Heart left ventricle (tissue), 16 donors: ENCODE measurements around the gene CHST11. TPM values are rescaled to one million over a fixed set of nuclear protein-coding genes. Genes with fewer than 3 reads are reported as not detected.

Source experiments
- ATAC-seq, 4 donors: fragments of 200-7000 bp; cut with Tn5 transposase; one replicate each; pipeline ENCODE4 v1.9.1; 2020 to 2022; ENCODE audit warnings: moderate library complexity in 4 of 4, mild to moderate bottlenecking in 3 of 4, moderate number of reproducible peaks in 1 of 4
- DNase-seq, 5 donors: peaks; one replicate each; pipeline ENCODE4 v3.0.0-alpha.2; 2020
- H3K27ac ChIP-seq, 12 donors: fragments of 200-600 bp; sonication (generic) in 4 of 12; one replicate each; pipeline versions ENCODE4 v1.5.0 to v1.8.0; 2016 to 2022; ENCODE audit warnings: mild to moderate bottlenecking in 2 of 12
- H3K27me3 ChIP-seq, 9 donors: fragments of 200-600 bp; sonication (generic) in 2 of 9; one replicate each; pipeline versions ENCODE4 v1.5.1 to v1.8.0; 2016 to 2022; ENCODE audit warnings: mild to moderate bottlenecking in 3 of 9
- H3K36me3 ChIP-seq, 9 donors: fragments of 200-600 bp; sonication (generic) in 2 of 9; one replicate each; pipeline versions ENCODE4 v1.5.0 to v1.8.0; 2018 to 2022; ENCODE audit warnings: mild to moderate bottlenecking in 2 of 9
- H3K4me1 ChIP-seq, 12 donors: fragments of 200-600 bp; sonication (generic) in 4 of 12; one replicate each; pipeline versions ENCODE4 v1.5.0 to v1.8.0; 2016 to 2022; ENCODE audit warnings: mild to moderate bottlenecking in 3 of 12
- H3K4me3 ChIP-seq, 12 donors: fragments of 200-600 bp; sonication (generic) in 4 of 12; one replicate each; pipeline versions ENCODE4 v1.5.0 to v1.8.0; 2017 to 2022; ENCODE audit warnings: mild to moderate bottlenecking in 9 of 12, moderate library complexity in 4 of 12
- H3K9me3 ChIP-seq, 12 donors: fragments of 200-600 bp; sonication (generic) in 4 of 12; one replicate each; pipeline versions ENCODE4 v1.5.0 to v1.8.0; 2016 to 2022; ENCODE audit warnings: mild to moderate bottlenecking in 1 of 12
- POLR2A ChIP-seq, 2 donors: fragments of 450-650 bp; IDR thresholded peaks; one replicate each; pipeline ENCODE4 v1.6.1; 2017; ENCODE audit warnings: antibody characterized with exemption in 2 of 2, mild to moderate bottlenecking in 2 of 2, moderate library complexity in 2 of 2
- WGBS, 4 donors: extraction: QIAGEN DNeasy Blood & Tissue Kit in 2 of 4; methylation state at CpG; one replicate each; pipeline versions ENCODE4 v1.1.5 to v1.1.7; 2013 to 2018; 5-methylcytosine and 5-hydroxymethylcytosine counted together
- intact Hi-C, 10 donors: fragments of 100-400 bp; cut with DNase I; formaldehyde crosslinking; loops; one replicate each; pipeline versions ENCODE4 v1.11.1 to v1.14.2; 2022
- polyA plus RNA-seq, 2 donors: library from polyadenylated mRNA; stranded (reverse); fragments of 200-250 nt; gene quantifications; one replicate each; pipeline ENCODE4 v1.2.3, GENCODE V29; 2013
- total RNA-seq, 9 donors: library from RNA; depleted of rRNA in 2 of 9; stranded (reverse); fragments of >200 nt in 2 of 9; fragmentation: NEBNext Ultra II Directional in 3 of 9; extraction: Animal tissue kit (Norgen Biotek cat#: 25700) in 3 of 9; gene quantifications; one replicate each; pipeline versions ENCODE4 v1.1.0 to v1.2.4, GENCODE V29; 2016 to 2023
- TF ChIP-seq, protein P1 (sequence below), 12 donors: fragments of 200-600 bp; sonication (generic) in 4 of 12; IDR thresholded peaks; one replicate each; pipeline versions ENCODE4 v1.5.0 to v1.8.0; 2018 to 2022; ENCODE audit warnings: antibody characterized with exemption in 12 of 12, mild to moderate bottlenecking in 5 of 12
- donor health status: ischemic (EF 13 %, LVEDD 7.1; RV severe dilation, severe dysfunction).
- donor health status: healthy with polysubstance abuse.
- donor health status: DM: no; HTN: yes; CAD: no.
- donor health status: DM: no; HTN: no; CAD: no.
- donor health status: ischemic (EF 25% LVEDD 6.9; RV normal size, moderate dysfunction).
- donor health status: ischemic (EF 25% LVEDD 5.7; RV mildly dilated, moderate dysfunction).
- donor health status: healthy.
- donor health status: DM: yes; HTN: yes; CAD: no.
- donor health status: ischemic (EF 35%, LVEDD 5.7; RV mildly dilated, moderate dysfunction).
- donor health status: nonischemic (EF 11% LVEDD 7.7; RV severe dilation, severe dysfunction).
- donor health status: DM: yes; HTN: yes; CAD: no.
- donor health status: PGD.
- donor health status: ischemic (EF 29% LVEDD 5.4; RV normal size, mild dysfunction).
- donor health status: nonischemic (EF 23%, LVEDD 6.1; RV moderate dilation, normal function).

CHST11 gene
- total and polyA plus RNA-seq, 11 donors, result 1.1 to 16.9 (median 3.4) TPM

DNA sequence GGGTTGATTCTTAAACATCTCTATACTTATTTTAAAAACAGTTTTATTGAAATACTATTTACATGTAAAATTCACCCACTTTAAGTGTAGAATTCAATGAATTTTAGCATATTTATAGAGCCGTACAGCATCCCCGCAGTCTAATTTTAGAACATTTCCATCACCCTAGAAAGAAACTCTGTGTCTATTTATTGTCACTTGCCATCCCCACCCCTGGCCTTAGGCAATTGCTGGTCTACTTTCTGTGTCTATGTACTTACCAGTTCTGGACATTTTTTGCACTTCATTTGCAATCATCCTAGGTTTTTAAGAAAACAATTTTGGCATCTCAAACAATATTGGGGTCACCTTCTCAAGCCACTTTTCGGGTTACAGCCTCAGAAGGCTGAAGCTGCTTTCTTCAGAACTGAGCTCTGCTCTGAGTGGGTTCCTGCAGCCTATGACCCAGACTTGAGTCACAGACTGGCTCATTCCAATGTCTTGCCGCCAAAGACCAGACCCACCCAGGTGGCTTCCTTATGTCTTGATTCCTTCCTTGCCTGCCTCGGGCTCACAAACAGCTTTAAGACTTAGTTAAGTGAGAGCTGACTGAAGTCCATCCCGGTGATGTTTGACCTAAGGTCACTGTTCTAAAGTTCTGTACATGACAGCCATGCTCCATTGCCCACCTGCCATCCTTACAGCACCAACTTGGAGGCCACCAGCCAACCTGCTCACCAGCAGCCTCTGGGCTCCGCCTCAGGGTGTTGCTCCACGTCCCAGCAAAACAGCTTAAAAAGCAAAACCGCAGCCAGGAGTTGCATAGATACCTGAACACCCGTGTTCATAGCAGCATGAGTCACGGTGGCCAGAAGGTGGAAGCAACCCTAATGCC, 131.5 kb downstream of the CHST11 start:
- no peak for TF ChIP-seq POLR2A (IDR thresholded peaks at IDR 0.05)
- TF ChIP-seq, protein P1, sequence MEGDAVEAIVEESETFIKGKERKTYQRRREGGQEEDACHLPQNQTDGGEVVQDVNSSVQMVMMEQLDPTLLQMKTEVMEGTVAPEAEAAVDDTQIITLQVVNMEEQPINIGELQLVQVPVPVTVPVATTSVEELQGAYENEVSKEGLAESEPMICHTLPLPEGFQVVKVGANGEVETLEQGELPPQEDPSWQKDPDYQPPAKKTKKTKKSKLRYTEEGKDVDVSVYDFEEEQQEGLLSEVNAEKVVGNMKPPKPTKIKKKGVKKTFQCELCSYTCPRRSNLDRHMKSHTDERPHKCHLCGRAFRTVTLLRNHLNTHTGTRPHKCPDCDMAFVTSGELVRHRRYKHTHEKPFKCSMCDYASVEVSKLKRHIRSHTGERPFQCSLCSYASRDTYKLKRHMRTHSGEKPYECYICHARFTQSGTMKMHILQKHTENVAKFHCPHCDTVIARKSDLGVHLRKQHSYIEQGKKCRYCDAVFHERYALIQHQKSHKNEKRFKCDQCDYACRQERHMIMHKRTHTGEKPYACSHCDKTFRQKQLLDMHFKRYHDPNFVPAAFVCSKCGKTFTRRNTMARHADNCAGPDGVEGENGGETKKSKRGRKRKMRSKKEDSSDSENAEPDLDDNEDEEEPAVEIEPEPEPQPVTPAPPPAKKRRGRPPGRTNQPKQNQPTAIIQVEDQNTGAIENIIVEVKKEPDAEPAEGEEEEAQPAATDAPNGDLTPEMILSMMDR (IDR thresholded peaks at IDR 0.05), result no peak
- Histone ChIP-seq H3K36me3 (no peaks in the 10 kb centered on the region), H3K27ac (no peak overlapping the region), H3K27me3 (no peaks in the 10 kb centered on the region), H3K4me3 (no peak overlapping the region), H3K9me3 (no peaks in the 10 kb centered on the region), H3K4me1 (peaks cover 0 to 12% (median 0%) of the 10 kb centered on the region in 12 donors)
- ATAC-seq, result no peak
- no peak for DNase-seq
- 84 to 91% (median 89%) methylated on average over 11 of the region's 11 CpGs for WGBS, 4 donors
- intact Hi-C loops, result no loop called here

DNA sequence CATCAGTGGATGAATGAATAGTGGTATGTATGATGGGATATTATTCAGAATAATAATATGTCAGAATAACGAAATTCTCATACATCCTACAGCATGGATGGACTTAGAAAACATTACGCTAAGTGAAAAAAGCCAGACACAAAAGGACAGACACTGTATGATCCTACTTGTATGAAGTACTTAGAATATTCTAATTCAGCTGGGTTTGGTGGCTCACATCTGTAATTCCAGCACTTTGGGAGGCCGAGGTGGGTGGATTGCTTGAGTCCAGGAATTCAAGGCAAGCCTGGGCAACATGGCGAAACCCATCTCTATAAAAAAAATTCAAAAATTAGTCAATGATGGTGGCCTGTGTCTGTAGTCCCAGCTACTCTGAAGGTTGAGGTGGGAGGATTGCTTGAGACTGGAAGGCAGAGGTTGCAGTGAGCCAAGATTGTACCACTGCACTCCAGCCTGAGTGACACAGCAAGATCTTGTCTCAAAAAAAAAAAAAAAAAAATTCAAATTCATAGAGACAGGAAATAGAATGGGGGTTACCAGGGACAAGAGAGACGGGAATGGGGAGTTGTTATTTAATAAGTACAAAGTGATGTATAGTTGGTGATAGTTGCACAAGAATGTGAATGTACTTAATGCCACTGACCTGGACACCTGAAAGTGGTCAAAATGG, 132.3 kb downstream of the CHST11 start:
- DNase-seq (no peak), ATAC-seq (no peak)
- H3K4me1 ChIP-seq, result peaks cover 0 to 10% (median 0%) of the 10 kb centered on the region in 12 donors
- intact Hi-C loops, result no loop called here
- H3K27ac ChIP-seq, result no peak overlapping the region
- WGBS, 4 donors, result 77 to 85% (median 79%) methylated on average over 5 of the region's 5 CpGs
- H3K4me3 ChIP-seq, result no peak overlapping the region
- TF ChIP-seq POLR2A (IDR thresholded peaks at IDR 0.05), result no peak
- TF ChIP-seq, protein P1 (IDR thresholded peaks at IDR 0.05), result no peak
- H3K9me3 ChIP-seq, result no peaks in the 10 kb centered on the region
- H3K36me3 ChIP-seq, result no peaks in the 10 kb centered on the region
- H3K27me3 ChIP-seq, result no peaks in the 10 kb centered on the region

DNA sequence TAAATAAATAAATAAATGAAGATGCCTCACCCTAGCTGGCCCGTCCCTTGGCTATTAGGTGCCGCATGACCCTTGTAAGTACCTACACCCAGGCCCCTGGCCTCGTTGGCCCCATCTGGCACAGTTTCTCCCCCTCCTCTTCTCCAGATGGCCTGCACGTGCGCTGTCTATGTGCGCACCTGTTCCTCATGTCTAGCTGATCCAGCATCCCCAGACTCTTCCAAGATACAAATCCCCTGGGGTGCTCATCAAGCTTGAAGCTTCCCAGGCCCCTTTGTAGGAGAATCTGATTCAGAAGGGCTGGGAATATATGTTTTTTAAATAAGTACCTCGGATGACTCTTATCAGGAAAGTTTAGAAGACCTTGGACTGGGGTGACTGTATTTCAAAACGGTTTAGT, 133.3 kb downstream of the CHST11 start:
- Histone ChIP-seq H3K27ac (no peak overlapping the region), H3K4me3 (no peak overlapping the region), H3K36me3 (no peaks in the 10 kb centered on the region), H3K4me1 (peaks cover 0 to 12% (median 0%) of the 10 kb centered on the region in 12 donors), H3K9me3 (no peaks in the 10 kb centered on the region), H3K27me3 (no peaks in the 10 kb centered on the region)
- intact Hi-C loops, result no loop called here
- no peak for ATAC-seq
- WGBS, 4 donors, result 83 to 89% (median 88%) methylated on average over 8 of the region's 8 CpGs
- TF ChIP-seq POLR2A (IDR thresholded peaks at IDR 0.05), result no peak
- TF ChIP-seq, protein P1 (IDR thresholded peaks at IDR 0.05), result no peak
- DNase-seq, result no peak

DNA sequence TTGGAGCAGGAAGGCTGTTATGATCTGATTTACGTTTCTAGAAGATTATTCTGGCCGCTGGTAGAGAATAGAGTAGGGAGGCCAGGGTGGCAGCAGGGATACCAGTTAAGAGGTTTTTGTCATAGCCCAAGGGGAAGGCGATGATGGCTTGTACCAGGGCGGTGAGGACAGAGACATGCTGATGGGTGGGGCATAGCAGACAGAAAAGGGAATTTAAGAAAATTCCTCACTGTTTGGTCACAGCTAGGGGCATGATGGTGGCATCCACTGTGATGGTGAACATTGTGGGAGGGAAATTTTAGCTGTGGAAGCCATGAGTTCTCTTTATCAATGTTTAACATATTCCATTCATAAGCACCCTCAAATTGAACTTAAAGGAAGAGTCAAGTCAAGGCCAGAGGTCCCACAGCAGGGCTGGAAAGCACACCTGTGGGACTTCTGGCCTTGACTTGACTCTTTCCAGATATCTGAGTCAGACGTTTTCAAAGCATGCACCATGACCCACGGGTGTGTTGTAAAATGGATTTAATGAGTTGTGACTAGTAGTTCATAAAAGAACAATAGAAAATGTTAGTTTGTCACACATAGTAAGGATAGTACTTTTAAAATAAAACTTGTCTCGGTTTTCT, 134.6 kb downstream of the CHST11 start:
- no peak overlapping the region for H3K27ac ChIP-seq
- H3K27me3 ChIP-seq, result no peaks in the 10 kb centered on the region
- no peak overlapping the region for H3K4me3 ChIP-seq
- peaks cover 0 to 25% (median 0%) of the 10 kb centered on the region in 12 donors for H3K4me1 ChIP-seq
- intact Hi-C loops, result no loop called here
- DNase-seq, result no peak
- H3K9me3 ChIP-seq, result no peaks in the 10 kb centered on the region
- no peak for TF ChIP-seq POLR2A (IDR thresholded peaks at IDR 0.05)
- TF ChIP-seq, protein P1 (IDR thresholded peaks at IDR 0.05), result no peak
- no peaks in the 10 kb centered on the region for H3K36me3 ChIP-seq
- 75 to 82% (median 78%) methylated on average over 7 of the region's 7 CpGs for WGBS, 4 donors
- ATAC-seq, result no peak
